Hippocampal formation (tissue), 2 donors: ENCODE results near the gene ELMO1.

Experiments
- DNase-seq, 2 donors: peaks; one replicate each; lab custom pipeline; 2025; lab: John Stamatoyannopoulos, UW

ELMO1 gene

GRCh38 chr7:37275078-37275710 lies 173.5 kb downstream of the ELMO1 start:
- no peak for DNase-seq

- DNase-seq, result peak in 1 of 2 donors; percentile 22
These were observed 174.8 kb downstream of the ELMO1 start for GRCh38 chr7:37273891-37274290.

GRCh38 chr7:37269711-37270508 lies 178.8 kb downstream of the ELMO1 start:
- DNase-seq, result no peak

GRCh38 chr7:37267251-37267650 lies 181.4 kb downstream of the ELMO1 start:
- no peak for DNase-seq

GRCh38 chr7:37265876-37266275 lies 182.8 kb downstream of the ELMO1 start:
- DNase-seq, result no peak

GRCh38 chr7:37265006-37265405 lies 183.7 kb downstream of the ELMO1 start:
- DNase-seq, result no peak

- DNase-seq, result no peak
These were observed 186.5 kb downstream of the ELMO1 start for GRCh38 chr7:37262181-37262580.

GRCh38 chr7:37259319-37259821 lies 189.3 kb downstream of the ELMO1 start:
- DNase-seq, result no peak

- no peak for DNase-seq
These were observed 192.0 kb downstream of the ELMO1 start for GRCh38 chr7:37256631-37257030.

GRCh38 chr7:37255327-37255944 lies 193.2 kb downstream of the ELMO1 start:
- no peak for DNase-seq

- DNase-seq, result peak; percentile 29 to 55
These were observed 197.4 kb downstream of the ELMO1 start for GRCh38 chr7:37251222-37251621.

- no peak for DNase-seq
These were observed 199.4 kb downstream of the ELMO1 start for GRCh38 chr7:37249240-37249639.

- DNase-seq, result no peak
These were observed 200.2 kb downstream of the ELMO1 start for GRCh38 chr7:37248396-37248861.

GRCh38 chr7:37247861-37248260 lies 200.8 kb downstream of the ELMO1 start:
- DNase-seq, result peak in 1 of 2 donors; percentile 10

- DNase-seq, result no peak
These were observed 203.1 kb downstream of the ELMO1 start for GRCh38 chr7:37245590-37245989.

GRCh38 chr7:37236906-37237305 lies 211.8 kb downstream of the ELMO1 start:
- DNase-seq, result no peak

GRCh38 chr7:37235813-37236212 lies 212.9 kb downstream of the ELMO1 start:
- no peak for DNase-seq

- peak in 1 of 2 donors; percentile 58 for DNase-seq
These were observed 213.7 kb downstream of the ELMO1 start for GRCh38 chr7:37234928-37235327.

- no peak for DNase-seq
These were observed 214.3 kb downstream of the ELMO1 start for GRCh38 chr7:37234334-37234733.

- no peak for DNase-seq
These were observed 217.1 kb downstream of the ELMO1 start for GRCh38 chr7:37231613-37232012.

GRCh38 chr7:37230221-37230620 lies 218.4 kb downstream of the ELMO1 start:
- DNase-seq, result peak in 1 of 2 donors; percentile 58

- DNase-seq, result no peak
These were observed 219.3 kb downstream of the ELMO1 start for GRCh38 chr7:37229381-37229780.
